ENCODE measurements around the gene DNAH11.
"Not testable (repeated sequence)": the region's sequence is repeated elsewhere in the genome, so short reads cannot be mapped to it uniquely, and the experiment has no call there.

DNAH11 gene

DNA sequence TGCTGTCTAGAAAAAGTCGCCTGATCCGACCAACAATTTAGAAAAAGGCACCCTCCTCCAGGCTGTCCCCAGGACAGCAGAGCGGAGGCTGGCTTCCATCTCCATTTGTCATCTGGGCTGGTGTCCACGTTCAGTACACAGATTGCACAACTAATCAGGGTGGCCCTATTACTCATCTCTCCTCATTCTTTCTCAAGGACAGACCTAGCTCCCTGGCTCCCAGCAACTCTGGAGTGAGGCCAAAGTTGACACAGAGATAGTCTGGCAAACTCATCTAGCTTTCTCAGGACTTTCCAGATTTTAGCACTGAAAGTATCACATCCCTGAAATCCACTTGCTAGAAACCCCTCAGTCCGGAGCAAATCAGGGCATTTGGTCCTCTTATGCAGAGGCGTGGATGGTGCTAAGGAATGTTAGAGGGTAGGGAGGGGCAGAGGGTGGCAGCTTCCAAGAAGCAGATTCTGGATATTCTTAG lies 75.1 kb downstream of the DNAH11 start:
- no peak for DNase-seq

DNA sequence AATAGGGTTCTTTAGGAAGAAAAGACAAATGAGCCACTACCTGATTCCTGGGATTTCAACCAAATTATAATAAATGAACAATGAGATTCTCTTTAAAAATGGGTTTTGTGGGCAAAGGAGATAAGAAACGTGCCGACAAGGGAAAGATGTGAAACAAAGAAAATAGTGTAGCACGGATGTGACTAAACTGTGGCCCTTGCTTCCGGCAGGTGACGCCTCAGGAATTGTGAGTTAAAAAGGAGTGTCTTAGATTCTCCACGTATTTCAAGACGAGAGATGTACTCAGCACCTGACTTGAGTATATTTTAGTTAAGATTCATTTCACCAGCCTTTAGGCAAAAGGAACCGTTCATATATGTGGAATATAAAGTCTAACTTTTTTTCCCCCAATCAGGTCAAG lies 75.9 kb downstream of the DNAH11 start:
- no peak for DNase-seq

DNA sequence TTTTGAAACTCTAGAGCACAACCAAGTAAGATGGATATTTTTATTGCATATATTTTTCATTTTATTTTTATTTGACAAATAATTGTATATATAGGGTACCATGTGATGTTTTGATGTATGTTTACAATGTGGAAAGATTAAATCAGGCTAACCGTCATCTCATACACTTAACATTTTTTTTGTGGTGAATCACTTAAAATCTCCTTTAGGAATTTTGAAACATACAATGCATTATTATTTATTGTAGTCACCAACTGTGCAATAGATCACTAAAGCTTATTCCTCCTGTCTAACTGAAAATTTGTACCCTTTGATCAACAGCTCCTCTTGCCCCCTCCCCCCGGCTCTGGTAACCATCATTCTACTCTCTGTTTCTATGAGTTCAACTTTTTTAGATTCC lies 77.2 kb downstream of the DNAH11 start:
- DNase-seq = no peak

DNA sequence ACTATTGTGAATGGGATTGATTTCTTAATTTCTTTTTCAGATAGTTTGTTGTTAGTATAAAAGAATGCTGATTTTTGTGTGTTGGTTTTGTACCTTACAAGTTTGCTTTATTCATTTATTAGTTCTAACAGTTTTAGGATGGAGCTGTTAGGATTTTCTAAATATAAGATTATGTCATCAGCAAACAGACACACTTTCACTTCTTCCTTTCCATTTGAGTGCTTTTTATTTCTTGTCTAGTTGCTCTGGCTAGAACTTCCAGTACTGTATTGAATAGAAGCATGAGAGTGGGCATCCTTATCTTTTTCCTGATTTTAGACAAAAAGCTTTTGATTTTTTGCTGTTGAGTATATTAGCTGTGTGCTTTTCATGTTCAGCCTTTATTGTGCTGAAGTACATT lies 81.5 kb downstream of the DNAH11 start:
- DNase-seq = no peak

DNA sequence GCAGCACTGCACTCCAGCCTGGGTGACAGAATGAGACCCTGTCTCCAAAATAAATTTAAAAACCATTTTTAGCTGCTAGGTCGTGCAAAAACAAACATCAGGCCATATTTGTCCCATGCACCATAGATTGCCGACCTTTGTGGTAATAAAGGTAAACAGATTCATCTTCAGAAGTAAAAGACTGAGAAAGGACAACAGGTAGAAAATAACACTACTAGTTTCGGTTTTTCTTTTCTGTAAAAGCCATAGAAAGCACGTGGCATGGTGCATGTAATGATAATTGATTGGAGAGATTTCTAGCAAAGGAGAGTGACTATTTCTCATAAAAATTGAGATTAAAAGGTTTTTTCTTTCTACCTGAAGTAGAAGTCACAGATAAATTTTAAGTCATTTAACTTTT lies 93.9 kb downstream of the DNAH11 start:
- DNase-seq = no peak

DNA sequence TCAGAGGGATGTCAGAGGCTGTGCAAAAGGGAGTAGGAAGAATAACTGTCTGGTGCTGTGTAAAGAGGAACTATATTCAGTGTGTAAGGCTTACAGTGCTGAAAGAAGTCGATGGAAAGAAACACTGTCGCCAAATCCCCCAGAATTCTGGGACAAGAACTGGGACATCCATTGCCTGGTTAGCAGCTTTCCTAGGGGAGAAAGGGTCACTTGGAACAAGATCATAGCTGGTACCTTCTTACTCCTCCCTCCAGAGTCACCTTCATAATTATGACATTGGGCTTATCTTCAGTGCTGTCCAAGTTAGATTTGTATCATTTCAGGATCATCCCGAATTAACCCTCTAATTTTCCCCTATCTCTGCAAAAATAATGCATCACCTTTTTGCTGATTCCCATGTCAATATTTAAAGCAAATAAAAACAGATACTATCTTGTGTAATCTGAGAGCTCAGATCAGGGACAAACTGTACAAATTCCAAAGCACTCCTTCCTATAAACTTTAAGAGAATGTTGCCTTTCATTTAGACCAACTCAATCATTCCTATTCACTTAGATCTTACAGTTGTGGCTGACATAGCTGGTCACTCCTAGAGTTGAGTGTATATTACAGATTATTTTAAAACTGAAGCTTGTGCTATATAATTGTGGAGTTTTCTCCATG lies 96.5 kb downstream of the DNAH11 start:
- DNase-seq = no peak

DNA sequence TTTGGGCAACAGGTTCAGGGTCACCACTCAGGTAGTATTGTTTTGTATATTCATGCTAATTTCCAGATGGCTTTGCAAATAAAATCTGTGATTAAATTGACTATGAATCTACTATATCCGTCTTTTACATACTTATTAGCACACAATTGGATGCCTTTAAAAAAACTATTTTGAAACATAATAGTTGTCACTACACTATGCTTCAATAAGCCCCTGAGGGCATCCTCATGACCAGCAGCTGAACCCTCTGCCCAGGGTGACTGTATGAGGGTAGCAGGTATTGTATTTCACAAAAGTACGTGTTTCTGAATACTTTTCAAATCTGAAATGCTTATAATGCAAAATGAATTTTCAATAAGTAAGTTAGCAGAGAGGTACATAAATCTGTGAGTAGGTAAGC lies 97.3 kb downstream of the DNAH11 start:
- no peak for DNase-seq

DNA sequence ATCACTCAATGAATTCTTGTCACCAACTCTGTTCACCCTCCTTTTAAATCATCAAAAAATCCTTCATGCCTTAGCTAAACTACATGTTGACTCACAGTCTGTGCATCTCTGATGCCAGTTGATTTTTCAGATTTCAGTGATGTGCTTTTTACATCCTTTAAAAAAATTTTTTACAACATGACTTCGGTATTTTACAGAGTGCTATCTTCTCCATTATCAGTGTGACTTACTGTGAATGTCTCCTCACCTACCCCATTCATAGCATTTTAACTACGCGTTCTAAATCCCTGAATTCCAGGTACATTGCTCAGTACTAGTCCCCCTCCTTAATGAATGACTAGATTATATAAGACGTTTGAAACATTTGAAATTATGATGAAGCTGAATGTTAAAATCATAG lies 98.7 kb downstream of the DNAH11 start:
- DNase-seq = no peak

DNA sequence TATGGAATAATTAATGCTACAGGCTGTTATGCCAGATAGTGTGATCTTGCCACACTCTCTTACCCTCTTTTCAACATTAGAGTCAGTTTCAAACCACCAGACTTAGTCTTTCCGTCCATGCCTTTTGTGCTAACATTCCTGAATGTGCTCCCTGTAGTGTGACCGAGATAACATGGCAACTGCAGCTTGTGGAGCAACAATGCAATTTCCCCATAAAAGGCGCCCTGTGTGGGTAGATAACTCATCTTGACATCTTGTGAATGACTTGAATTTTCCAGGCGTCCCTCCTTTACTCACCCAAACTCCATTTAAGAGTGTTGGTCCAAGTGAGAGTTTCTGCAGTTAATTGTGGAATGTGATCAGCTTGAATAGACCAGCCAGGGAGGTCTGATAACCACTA lies 99.6 kb downstream of the DNAH11 start:
- DNase-seq = no peak

DNA sequence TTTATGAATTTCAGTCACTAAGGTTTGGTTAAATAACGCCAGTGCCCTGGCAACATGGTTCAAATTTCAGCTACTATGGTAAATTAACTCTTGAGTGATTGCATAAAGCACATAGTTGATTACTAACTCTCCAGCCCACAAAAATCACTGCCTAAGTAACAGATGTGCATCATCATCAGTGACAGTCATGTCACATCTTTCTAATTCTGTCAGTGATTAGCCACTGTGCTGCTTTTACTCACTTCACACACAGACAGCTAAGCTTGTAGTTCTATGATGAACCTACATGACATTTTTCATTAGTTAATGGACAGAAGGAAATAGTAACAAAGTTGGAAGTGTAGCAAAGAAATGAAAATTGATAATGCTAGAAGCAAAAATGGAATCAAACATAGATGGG lies 108.9 kb downstream of the DNAH11 start:
- DNase-seq = no peak

DNA sequence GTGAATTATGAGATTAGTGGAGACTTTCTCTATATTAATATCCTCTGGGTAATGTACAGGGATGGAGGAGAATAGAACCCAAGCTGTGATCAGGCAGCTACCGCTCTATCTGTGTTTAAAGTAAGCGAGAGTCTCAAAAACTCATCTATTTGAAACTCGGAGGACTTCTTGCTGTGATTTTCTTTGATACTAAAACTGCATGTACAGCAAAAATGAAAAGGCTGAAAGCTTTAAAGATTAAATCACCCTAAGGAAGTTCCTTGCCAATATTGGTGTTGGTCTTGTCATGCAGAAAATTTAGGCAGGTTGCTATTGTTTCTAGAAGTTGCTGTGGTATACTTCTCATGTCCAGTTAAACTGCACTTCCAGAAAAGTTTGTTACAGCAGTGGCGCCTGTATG lies 110.8 kb downstream of the DNAH11 start:
- no peak for DNase-seq

DNA sequence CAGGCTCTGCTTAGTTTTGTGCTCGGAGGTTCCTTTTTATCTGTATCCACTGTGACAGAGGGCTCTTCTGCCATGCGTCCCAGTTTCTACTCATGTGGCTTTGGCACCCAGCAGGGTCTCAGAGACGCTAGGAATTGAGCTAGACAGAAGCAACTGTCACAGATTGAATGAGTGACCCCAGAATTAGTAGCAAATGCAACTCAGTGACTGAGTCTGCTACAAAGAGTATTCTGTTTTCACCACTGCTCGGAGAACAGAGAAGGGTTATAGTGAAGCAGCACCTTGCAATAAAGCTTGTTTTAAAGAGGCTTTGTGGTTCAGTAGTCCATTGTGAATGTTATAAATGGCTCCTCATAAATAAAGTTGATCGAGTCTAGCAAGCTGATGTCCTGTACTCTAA lies 113.2 kb downstream of the DNAH11 start:
- no peak for DNase-seq

DNA sequence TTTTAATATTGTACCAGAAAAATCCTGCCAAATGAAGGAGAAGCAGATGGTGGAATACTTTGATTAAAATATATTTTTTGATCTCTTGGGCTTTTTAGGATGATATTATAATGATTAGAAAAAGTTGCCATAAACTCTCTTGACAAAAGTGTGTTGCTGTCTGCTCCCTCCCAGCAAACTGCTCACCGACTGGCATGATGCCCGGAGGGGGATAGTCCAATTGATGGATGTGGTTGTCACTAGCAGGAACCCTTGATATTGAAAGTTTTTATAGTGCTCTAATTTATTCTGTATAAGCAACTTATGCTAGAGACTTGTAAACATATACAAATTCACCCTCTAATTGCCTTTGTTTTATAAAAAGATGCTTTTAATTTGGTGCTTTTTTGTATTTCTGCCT lies 114.0 kb downstream of the DNAH11 start:
- no peak for DNase-seq

DNA sequence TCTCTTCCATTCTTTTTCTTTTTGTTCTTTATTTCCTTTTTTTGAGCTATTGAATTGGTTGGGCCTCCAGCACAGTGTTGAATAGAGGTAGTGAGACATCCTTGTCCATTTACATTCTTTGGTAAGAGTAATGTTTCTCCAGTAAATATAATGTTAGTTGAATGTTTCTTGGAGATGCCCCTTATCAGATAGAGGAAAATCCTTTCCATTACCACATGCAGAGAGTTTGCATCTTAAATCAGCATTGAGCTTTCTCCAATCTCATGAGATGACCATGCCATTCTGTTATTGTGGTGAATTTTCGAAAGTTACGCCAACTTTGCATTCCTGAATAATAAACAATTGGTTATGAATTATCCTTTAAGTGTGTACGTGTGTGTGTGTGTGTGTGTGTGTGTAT lies 127.7 kb downstream of the DNAH11 start:
- no peak for DNase-seq

DNA sequence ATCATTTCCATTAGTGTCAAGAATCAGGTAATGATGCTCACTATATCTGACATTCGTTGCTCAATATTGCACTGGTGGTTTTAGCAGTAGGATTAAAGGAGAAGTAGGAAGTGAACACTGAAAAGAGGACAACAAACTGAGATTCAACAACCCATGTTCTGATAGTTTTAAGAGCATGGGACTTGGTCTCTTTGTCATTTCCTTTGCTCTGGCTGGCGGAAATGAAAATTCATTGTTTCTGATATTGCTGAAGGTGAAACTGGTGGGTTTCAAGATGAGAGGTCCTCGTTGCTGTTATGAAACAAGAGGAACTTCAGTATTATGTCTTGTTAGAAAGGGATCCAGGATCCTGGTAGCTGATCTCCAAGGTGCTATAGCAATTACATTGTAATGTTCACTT lies 129.0 kb downstream of the DNAH11 start:
- no peak for DNase-seq

DNA sequence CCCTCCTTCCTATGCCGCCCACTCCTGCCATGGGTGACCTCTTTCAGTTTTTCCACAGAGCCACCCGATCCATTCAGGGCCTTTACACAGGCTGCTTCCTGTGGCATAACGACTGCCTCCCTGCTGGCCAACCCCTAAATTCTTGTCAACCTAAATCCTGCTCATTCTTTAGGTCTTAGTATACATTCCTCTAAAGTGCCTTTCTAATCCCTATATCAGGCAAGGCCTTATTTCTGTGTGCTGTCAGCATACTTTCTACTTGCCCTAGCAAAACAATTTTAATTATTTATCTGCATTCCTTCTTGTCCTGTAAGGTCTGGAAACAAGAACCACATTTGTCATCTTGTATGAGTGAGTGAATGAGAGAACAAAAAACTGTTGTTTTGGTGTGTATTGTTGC lies 132.4 kb downstream of the DNAH11 start:
- no peak for DNase-seq

DNA sequence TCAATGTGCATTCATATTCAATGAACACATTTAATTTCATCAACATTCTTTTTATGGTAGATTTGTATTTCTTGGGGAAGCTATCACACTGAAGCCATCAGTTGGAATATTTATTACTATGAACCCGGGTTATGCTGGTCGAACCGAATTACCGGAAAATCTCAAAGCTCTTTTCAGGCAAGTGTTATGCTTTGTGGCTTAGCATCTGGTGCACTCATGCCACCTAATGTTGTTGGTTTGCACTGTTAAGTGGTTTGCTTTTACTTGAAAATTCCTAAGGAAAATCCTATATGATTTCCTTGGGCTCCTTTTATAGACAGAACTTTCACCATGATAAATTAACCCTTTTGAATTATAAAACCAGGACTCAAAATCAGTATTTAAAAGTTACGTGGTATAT lies 147.9 kb downstream of the DNAH11 start:
- DNase-seq = no peak

DNA sequence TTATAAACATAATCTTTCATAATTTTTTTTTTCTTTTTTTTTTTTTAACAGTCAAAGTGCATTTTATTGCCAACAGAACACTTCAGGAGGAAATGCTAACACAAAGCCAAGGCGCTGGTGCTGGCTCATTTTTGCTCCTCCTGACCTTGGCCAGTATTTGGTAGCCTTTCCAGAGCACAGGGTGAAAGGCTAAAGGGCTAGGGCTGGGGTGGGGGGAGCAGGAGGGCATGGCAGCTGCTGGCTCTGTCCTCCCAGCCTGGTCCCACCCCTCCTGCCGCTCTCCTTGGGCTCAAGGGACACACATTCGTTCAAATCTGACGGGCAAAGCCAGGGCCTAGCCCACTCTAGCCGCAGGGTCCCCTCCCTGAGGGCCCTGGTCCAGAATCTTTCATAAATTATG lies 148.3 kb downstream of the DNAH11 start:
- DNase-seq = not testable (repeated sequence)

DNA sequence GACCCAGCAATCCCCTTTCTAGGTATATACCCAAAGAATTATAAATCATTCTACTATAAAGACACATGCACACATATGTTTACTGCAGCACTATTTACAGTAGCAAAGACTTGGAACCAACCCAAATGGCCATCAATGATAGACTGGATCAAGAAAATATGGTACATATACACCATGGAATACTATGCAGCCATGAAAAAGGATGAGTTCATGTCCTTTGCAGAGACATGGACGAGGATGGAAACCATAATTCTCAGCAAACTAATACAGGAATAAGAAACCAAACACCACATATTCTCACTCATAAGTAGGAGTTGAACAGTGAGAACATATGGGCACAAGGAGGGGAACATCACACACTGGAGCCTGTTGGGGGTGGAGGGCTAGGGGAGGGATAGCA lies 157.7 kb downstream of the DNAH11 start:
- DNase-seq = not testable (repeated sequence)

DNA sequence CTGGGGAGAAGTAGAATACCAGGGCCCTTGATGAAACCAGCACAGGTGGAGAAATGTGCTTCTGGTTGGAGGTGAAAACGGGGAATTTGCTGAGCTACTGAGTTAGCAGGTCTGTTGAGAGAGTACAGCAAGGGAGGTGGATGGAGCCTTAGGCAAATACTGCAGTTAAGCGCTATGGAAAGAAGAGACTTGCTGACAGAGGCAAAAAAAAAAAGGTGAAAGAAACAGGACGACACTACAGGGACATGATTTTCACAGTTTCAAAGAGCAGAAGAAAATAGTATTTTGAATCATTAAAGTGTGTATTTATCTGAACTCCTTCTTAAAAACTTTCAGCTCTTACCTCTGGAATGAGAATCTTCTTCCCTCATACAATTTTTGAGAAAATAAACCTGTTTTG lies 159.5 kb downstream of the DNAH11 start:
- no peak for DNase-seq

DNA sequence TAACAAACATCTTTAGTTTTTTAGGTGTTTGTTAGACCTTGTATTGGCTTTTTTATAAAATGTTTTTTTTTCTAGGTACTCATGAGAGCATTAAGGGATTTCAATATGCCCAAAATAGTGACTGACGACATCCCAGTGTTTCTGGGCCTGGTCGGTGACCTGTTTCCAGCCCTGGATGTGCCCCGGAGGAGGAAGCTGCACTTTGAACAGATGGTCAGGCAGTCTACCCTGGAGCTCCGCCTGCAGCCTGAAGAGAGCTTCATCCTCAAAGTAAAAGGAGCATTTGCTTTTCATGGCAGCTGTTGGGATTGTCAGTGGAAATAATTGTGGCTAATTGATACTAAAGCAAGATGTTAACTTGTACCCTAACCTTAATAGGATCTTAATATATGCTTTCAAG lies 161.5 kb downstream of the DNAH11 start:
- no peak for DNase-seq

DNA sequence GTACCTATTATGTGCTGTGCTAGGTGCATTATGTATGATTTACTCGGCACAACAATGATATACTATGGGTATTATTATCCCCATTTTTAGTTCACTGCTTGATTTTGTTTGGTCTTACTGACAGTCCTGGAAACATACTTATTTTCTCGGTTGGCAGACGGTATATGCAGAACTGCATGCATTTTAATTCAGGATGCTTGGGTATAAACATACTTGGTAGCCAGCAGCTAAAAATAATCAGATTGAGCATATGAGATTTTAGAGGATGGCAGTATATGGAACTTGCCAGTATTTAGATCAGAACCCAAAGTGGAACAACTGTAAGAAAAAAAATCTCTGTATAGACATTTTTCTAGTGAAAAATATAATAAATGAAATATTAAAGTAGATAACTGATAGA lies 163.3 kb downstream of the DNAH11 start:
- no peak for DNase-seq

DNA sequence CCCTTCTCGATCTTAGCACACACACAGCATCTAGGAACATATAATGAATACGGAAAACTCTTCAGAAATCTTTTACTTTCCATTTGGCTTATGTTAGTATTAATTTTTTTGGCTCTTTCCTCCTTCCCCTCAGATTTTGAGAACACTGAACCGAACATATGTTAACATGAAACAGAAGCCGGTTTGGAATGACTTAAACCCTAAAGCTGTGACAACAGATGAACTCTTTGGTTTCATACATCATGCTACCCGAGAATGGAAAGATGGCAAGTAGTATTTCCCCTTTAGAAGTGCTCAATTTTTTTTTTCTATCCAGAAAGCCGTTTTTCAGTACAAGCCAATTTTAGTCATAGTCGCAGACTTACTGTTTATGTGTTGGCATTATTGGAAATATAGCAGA lies 164.7 kb downstream of the DNAH11 start:
- DNase-seq = no peak

DNA sequence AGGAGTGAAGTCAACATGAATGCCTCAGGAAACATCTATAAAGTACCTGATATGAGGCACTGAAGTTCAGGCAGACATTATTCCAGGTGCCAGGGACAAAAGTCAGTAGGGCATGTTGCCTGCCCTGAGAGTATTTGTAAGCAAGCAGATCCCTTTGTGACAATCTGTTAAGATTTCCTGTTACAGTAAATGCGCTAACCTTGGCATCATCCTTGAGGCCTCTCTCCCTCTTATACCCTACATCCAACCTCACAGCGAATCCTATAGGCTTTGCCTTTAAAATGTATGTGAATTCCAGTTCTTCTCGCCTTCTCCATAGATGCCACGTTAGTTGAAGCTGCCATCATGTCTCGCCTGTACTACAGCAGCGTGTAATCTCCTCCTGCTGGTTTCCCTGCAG lies 165.3 kb downstream of the DNAH11 start:
- DNase-seq = no peak

DNA sequence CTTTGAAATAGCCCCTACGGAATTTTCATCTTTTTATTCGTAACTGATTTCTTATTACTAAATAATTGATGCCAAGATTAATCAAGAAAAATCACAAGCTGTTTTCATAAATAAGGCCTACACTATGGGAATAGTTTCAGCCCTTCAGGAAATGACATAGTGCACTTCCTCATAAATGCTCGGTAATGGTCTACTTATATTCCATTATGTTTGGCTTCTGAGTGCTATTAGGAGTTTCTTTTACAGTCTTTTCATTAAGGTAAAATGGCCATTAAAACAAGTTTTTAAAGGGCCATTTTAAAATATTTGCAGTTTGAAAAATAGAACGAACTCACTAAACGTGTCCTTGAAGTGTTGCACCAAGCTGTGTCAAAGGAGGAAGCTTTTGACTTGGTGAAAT lies 174.5 kb downstream of the DNAH11 start:
- DNase-seq = no peak

DNA sequence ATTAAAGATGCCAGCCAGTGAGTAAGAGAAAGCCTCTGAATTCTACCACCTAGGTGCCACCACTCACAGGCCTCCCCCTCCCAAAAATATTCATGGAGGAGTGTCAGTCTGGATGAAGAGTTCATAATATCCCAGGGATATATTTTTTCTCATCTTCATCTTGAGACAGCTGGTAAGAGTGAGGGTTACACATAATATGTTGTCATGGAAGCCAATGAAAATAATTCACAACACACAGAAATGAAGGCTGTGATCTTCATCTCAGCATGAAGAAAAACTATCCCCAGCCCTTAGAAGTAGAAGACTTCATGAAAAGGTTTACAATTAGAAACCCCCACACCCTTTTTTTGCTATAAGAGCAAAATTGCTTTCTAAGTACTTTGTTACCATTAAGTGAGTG lies 175.6 kb downstream of the DNAH11 start:
- no peak for DNase-seq

Measured in NCI-H774 (cell line).